GM19463 (cell line): ENCODE results near the gene YWHAQ.

Source experiments
- ATAC-seq: cut with Tn5 transposase; IDR thresholded peaks from one replicate; pipeline ENCODE4 v1.9.1; 2021; ENCODE audit warnings: mild to moderate bottlenecking, moderate library complexity; ENCODE audit not compliant: unreplicated experiment

The YWHAQ gene

GRCh38 chr2:9655441-9656269 lies 24.9 kb upstream of the YWHAQ start:
- peak; percentile 55 for ATAC-seq

GRCh38 chr2:9654452-9655100 lies 23.8 kb upstream of the YWHAQ start:
- no peak for ATAC-seq

DNA sequence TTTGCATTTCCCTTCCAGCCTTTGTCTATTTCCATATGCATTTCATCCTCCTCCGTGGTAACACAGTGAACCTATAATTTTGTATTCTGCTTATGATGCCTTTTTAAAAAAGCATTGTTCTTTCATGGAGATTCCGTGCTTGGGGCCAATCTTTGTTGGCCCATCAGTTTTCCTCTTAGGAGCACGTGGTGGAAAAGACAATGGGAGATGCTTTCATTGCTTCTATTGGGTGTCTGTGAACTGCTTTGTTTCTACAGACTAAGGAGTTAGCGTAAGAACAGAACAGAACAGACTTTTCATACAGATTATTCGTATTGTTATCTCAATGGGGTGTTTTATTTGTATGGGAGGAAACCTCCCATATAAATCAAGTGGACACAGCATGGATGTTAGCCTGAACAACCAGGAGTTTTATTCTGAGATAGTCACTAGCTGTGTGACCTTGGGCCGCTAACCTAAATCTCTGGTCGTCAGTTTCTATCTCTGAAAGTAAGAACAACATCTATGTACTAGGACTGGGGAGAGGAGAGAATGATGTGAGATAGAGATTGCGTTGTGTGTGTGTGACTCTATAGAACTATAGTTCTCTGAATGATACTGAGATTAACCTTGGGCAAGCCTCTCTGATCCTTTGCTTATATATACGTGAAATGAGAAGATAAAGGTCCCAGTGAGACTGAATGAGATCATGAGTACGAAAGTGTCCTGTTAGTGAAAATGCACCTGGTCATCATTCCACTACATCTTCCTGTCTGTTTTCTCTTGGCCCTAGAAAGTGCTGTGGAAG lies 22.9 kb upstream of the YWHAQ start:
- no peak for ATAC-seq

- no peak for ATAC-seq
Observed at GRCh38 chr2:9652898-9653479, 22.2 kb upstream of the YWHAQ start.

DNA sequence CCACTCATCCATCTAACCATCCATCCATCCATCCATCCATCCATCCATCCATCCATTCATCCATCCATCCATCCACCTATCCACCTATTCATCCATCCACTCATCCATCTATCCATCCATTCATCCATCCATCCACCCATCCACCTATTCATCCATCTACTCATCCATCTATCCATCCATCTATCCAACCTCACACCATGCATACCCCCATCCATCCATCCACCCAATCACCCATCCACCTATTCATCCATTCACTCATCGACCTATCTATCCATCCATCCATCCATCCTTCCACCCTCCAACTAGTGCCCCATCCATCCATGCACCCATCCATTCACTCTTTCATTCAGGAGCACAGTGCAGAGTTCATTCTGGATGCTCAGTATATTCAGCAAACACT lies 21.5 kb upstream of the YWHAQ start:
- no peak for ATAC-seq

DNA sequence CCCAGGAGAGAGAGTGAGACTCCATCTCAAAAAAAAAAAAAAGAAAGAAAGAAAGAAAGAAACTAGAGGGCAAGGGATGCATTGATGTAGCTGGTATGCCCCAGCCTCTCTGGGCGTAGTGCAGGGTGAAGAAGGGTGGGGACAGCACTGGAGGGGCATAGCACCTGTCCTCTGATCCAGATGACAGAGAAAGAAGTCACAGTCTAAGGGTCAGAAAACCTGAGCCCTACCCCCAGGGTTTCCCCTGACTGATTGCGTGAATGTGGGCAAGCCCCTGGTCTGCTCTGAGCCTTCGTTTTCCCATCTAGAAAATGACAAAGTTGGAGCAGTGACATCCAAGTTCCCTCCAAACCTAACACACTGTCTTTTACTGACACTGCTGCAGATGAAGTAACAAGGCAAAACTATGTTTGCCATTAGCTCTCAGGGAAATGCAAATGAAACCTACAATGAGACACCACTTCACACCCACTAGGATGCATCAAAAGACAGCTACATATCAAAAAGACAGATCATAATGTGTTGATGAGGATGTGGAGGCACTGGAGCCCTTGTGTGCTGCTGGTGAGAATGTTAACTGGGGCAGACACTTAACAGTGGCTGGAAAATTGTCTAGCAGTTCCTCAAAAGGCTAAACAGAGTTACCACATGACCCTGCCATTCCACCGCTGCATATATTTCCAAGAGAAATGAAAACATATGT lies 19.5 kb upstream of the YWHAQ start:
- no peak for ATAC-seq

DNA sequence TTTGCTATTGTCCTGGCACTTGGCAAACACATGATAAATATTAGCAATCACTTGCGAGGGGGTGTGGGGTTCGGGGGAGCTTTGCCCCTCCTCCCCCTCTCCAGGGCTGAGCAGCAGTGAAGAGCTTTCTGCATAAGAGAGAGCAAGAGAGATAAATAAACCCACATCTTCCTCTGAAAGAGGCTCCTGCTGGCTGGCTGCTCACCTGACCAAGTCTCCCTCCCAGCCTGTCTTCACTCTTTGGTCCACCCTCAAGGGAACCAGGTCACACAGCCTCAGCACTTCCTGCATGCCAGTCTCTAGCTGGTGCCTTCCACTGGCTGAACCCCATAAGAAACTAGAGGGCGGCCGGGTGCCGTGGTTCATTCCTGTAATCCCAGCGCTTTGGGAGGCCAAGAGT lies 18.5 kb upstream of the YWHAQ start:
- no peak for ATAC-seq

DNA sequence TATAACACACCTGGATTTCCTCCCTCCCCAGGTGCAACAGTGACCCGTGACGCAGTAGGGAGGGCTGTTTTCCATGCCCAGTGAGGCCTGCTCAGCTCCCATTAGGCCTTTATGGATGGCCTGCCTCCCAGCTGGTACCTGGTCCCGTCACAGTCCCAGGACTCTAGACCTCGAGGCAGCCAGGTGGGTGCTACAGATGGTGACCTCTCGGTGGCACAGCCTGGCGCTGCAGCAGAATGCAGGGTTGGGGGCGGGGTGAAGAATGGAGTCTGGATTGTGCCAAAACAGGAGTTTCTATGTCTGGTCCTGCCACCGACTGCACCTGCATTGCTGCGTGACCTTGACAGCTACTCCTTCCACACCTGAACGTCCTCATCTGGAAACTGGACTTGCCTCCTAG lies 18.0 kb upstream of the YWHAQ start:
- no peak for ATAC-seq

DNA sequence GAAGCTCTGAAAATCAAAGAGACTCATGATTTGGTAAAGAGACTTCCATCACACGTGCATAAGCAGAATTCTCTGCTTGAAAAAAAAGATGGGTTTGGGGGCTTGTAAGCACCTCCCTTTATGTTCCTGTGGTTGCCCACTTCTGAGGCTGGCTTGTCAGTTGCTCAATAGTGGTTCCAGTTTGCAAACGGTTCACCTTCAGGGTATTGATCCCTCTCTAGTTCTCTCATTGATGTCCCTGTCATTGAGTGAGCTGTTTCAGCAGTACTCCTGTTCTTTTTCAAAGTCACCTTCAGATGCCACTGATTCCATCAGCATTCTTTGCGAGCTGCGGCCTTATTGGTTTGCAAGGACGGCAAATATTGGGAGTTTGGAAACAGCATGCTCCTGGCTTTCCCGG lies 17.1 kb upstream of the YWHAQ start:
- ATAC-seq = no peak

GRCh38 chr2:9646196-9647030 lies 15.6 kb upstream of the YWHAQ start:
- ATAC-seq = no peak

GRCh38 chr2:9644603-9645002 lies 13.8 kb upstream of the YWHAQ start:
- no peak for ATAC-seq

- ATAC-seq = no peak
Observed at GRCh38 chr2:9644021-9644420, 13.2 kb upstream of the YWHAQ start.

DNA sequence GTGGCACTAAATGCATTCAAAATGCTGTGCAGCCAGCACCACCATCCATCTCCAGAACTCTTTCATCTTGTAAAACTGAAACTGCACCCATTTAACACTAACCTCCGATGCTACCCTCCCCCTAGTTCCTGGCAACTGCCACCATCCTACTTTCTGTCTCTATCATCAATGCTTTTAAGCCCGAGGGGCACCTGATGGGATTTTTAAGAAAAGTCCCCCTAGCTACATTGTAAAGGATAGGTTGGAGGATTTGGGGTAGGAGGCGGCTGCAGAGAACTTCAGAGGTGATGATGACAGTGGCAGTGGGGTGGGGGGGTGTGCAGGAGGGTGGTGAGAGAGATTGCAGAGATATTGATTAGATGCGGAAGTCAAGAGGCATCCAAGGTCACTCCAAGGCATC lies 10.8 kb upstream of the YWHAQ start:
- no peak for ATAC-seq

DNA sequence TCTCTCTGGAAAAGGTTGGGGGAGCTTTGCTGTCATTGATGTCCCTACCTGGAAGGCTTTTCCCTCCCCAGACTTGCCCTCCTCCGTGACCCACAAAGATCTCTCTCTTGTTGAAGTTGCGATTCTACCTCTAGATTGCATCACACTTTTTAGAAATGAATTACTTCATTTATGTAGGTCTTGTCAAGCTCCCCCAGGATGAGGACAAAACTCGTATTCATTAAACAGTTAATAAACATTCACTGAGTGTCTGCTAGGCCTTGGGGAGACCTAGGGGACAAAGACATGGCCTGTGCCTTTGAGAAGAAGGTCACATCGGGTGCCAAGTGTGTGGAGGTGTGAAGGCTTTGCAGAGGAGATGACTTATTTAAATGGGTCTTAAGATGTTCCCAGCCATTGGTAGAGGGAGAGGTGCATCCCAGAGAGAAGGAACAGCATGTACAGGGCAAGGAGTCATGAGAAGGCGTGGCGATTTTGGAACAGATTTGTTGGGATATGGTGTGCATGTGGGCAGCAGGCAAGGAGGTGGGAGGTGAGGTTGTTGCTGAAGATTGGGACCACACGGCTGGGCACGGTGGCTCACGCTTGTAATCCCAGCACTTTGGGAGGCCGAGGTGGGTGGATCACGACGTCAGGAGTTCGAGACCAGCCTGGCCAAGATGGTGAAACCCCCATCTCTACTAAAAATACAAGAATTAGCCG lies 9.8 kb upstream of the YWHAQ start:
- no peak for ATAC-seq

GRCh38 chr2:9639740-9640343 lies 9.0 kb upstream of the YWHAQ start:
- ATAC-seq = no peak

DNA sequence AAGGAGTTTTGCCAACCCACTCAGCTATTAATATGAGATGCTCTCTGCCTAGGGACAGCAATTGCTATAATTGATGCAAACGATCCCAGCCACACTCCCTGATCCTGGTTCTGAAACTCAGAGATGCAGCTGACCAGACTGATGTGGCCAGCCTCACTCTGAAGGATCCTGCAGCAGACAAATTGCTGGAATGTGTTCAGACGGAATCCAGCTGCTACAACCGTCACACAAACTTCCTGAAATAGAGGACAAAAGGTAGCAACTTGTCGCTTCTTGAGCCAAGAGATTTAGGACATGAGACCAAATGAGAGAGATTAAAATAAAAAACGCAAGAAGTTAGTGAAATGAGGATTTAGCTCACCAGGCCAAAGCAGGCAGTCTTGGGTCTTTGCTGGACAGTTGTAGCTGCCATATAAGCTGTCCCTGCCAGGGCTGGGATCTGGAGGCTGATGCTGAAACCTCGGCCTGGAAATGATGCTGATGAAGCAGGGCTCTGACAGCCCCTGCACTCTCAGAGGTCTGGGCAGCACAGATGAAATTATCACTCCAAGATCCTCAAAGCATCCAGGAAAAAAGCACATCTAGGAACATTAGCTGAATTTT lies 8.3 kb upstream of the YWHAQ start:
- no peak for ATAC-seq

GRCh38 chr2:9638532-9638931 lies 7.7 kb upstream of the YWHAQ start:
- no peak for ATAC-seq

DNA sequence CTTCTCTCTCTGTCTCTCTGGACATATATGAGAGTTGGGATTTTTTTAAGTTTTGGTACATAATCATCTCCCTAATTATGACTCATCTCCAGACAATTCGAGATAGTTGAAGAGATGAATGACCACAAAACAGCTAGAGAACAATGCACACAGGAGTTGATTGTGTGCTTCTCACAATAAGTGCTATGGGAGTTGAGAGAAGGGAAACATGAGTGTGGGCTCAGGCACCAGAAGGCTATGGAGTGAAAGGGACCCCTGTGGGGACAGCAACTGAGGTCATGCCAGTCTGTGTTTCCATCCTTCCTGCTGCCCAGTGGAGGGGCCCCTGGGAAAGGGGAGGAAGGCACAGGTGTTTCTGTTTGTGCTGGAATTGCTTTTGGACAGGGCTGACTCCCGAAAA lies 6.5 kb upstream of the YWHAQ start:
- ATAC-seq = no peak

DNA sequence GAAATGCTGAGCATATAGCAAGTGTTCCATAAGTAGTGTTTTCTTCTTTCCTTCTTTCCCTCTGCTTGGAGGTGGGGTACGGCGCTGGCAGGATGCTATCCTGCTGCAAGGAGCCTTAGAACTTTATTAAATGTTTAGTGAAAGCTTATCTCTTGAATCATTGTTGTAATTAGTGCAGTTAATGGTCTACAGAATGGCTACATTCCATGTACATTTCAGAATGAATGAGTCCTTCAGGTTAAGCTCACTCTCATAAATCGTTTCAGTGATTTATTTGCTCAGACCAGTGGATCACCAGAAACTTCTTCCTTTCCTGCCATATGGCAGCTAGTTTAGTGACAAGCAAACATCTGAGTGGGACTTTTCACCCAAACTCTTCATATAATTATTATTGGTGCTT lies 3.3 kb upstream of the YWHAQ start:
- ATAC-seq = no peak
